Erythroblast (primary cell): ENCODE data around the gene LGR6.

Experiments used
- GATA1 ChIP-seq: IDR thresholded peaks from 2 replicates; pipeline ENCODE4 v1.6.1; 2011; ENCODE audit warnings: low read depth, mild to moderate bottlenecking, control low read depth, low read length, moderate library complexity
- POLR2A ChIP-seq: IDR thresholded peaks from 2 replicates; pipeline ENCODE4 v1.6.1; 2011; ENCODE audit warnings: mild to moderate bottlenecking, low read length

DNA sequence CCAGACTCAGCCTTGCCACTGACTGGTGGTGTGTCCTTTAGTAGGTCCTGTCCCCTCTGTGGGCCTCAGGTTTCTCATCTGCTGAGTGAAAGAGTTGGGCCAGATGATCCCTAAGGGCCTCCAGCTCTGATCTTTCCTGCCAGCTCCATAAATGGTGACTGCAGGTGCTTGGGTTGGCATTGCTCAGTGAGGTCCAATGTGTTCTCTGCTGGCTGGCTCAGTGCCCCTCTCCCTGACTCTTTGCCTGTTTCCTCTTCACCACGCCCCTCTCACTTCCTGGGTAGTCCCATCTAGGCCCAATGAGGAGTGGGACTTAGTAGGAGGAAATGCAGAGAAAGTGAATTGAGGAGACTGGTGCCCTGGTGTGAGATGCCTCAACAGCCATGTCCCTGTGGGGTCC lies 111.6 kb downstream of the LGR6 start:
- TF ChIP-seq POLR2A (no peak), GATA1 (no peak)
